HTERT RPE-1 (cell line): Measurements from ENCODE around the gene SNF8.

ENCODE experiments used
- in situ Hi-C: fragments of 300-500 bp; cut with MboI; formaldehyde crosslinking; loops from 4 replicates; pipeline ENCODE4 v1.14.3; 2020; ENCODE audit warnings: low sequenced_read_pairs

Gene SNF8

GRCh38 chr17:48893646-48894508 lies 50.8 kb downstream of the SNF8 start:
- in situ Hi-C loops = no loop called here

GRCh38 chr17:48892940-48893645 lies 51.5 kb downstream of the SNF8 start:
- in situ Hi-C loops = no loop called here

- in situ Hi-C loops = no loop called here
These were observed 54.6 kb downstream of the SNF8 start for GRCh38 chr17:48890086-48890485.

GRCh38 chr17:48883171-48883570 lies 61.5 kb downstream of the SNF8 start:
- in situ Hi-C loops = no loop called here

GRCh38 chr17:48882272-48882671 lies 62.4 kb downstream of the SNF8 start:
- in situ Hi-C loops = no loop called here
